Naive thymus-derived CD4-positive, alpha-beta T cell (primary cell): ENCODE data around the gene MLLT10. TPM values are rescaled to one million over a fixed set of nuclear protein-coding genes. Genes with fewer than 3 reads are reported as not detected.

Source experiments
- ATAC-seq: fragments of 150-1000 bp; cut with Tn5 transposase; 2 replicates; pipeline ENCODE4 v1.10.0; 2021; ENCODE audit warnings: mild to moderate bottlenecking, moderate library complexity
- CTCF ChIA-PET: fragments of 350-600 bp; sonication (Branson Sonifier 250); formaldehyde crosslinking; loops from one replicate; lab custom pipeline; 2021; ENCODE audit warnings: antibody characterized with exemption; lab: Charles Lee
- POLR2A ChIA-PET: fragments of 350-600 bp; sonication (Branson Sonifier 250); formaldehyde crosslinking; loops from one replicate; lab custom pipeline; 2021; ENCODE audit warnings: antibody characterized with exemption, inconsistent platforms; lab: Charles Lee
- DNase-seq, 9 donors: peaks; one replicate each; pipeline versions ENCODE4 v3.0.0 to v3.0.0-alpha.2; 2020 to 2022; ENCODE audit warnings: mixed read lengths in 1 of 9
- H3K27ac ChIP-seq: one replicate; pipeline ENCODE4 v1.7.0; 2013; ENCODE audit warnings: mild to moderate bottlenecking, low read depth, low read length, moderate library complexity
- H3K27me3 ChIP-seq, 2 donors: one replicate each; pipeline ENCODE4 v1.7.0; 2013; ENCODE audit warnings: low read length in 2 of 2, mild to moderate bottlenecking in 2 of 2, moderate library complexity in 2 of 2; ENCODE audit not compliant: control insufficient read depth in 2 of 2, insufficient read depth in 2 of 2
- H3K36me3 ChIP-seq, 3 experiments: 1 replicate in 2 of 3; 2 replicates in 1 of 3; pipeline ENCODE4 v1.7.0; 2013; ENCODE audit warnings: low read length in 3 of 3, mild to moderate bottlenecking in 3 of 3, moderate library complexity in 1 of 3; ENCODE audit not compliant: insufficient read depth in 3 of 3, control insufficient read depth in 2 of 3
- H3K4me1 ChIP-seq, 2 donors: one replicate each; pipeline ENCODE4 v1.7.0; 2013; ENCODE audit warnings: low read length in 2 of 2, mild to moderate bottlenecking in 2 of 2, moderate library complexity in 1 of 2; ENCODE audit not compliant: control insufficient read depth in 2 of 2, insufficient read depth in 2 of 2
- H3K4me3 ChIP-seq: 2 replicates; pipeline ENCODE4 v1.7.0; 2013; ENCODE audit warnings: mild to moderate bottlenecking, low read length
- H3K9me3 ChIP-seq, 3 experiments: 1 replicate in 2 of 3; 2 replicates in 1 of 3; pipeline ENCODE4 v1.7.0; 2013; ENCODE audit warnings: low read length in 3 of 3; ENCODE audit not compliant: control insufficient read depth in 2 of 3
- H3K27ac Mint-ChIP-seq, 9 donors: one replicate each; pipeline ENCODE4 v1.8.0; 2020 to 2022; ENCODE audit warnings: mixed read lengths in 9 of 9, mild to moderate bottlenecking in 8 of 9, moderate library complexity in 5 of 9, inconsistent platforms in 2 of 9
- H3K27me3 Mint-ChIP-seq, 5 donors: one replicate each; pipeline ENCODE4 v1.8.0; 2021 to 2022; ENCODE audit warnings: mixed read lengths in 5 of 5, mild to moderate bottlenecking in 1 of 5
- H3K36me3 Mint-ChIP-seq, 5 donors: one replicate each; pipeline ENCODE4 v1.8.0; 2020 to 2022; ENCODE audit warnings: mixed read lengths in 5 of 5, mild to moderate bottlenecking in 3 of 5, inconsistent platforms in 1 of 5
- H3K4me1 Mint-ChIP-seq, 7 donors: one replicate each; pipeline ENCODE4 v1.8.0; 2020 to 2022; ENCODE audit warnings: mixed read lengths in 7 of 7, mild to moderate bottlenecking in 3 of 7, inconsistent platforms in 1 of 7
- H3K4me3 Mint-ChIP-seq, 10 donors: one replicate each; pipeline ENCODE4 v1.8.0; 2020 to 2022; ENCODE audit warnings: mild to moderate bottlenecking in 10 of 10, mixed read lengths in 10 of 10, moderate library complexity in 6 of 10, inconsistent platforms in 2 of 10
- H3K9me3 Mint-ChIP-seq, 11 donors: one replicate each; pipeline ENCODE4 v1.8.0; 2020 to 2022; ENCODE audit warnings: mixed read lengths in 11 of 11, mild to moderate bottlenecking in 4 of 11, inconsistent platforms in 1 of 11, moderate library complexity in 1 of 11
- intact Hi-C, 2 donors: fragments of 100-400 bp; cut with micrococcal nuclease; formaldehyde crosslinking; loops; one replicate each; pipeline ENCODE4 v1.15.1; 2023
- polyA plus RNA-seq, 2 donors: library from polyadenylated mRNA; unstranded; fragments of 300-500 nt; fragmentation: Illumina TruSeq; gene quantifications; one replicate each; pipeline ENCODE4 v1.2.3, GENCODE V29; 2021
- total RNA-seq, 6 experiments: library from RNA in 5 of 6; stranded (reverse) in 5 of 6; gene quantifications; 1 replicate in 5 of 6; 2 replicates in 1 of 6; pipeline ENCODE4 v1.2.3 and lab custom pipeline; 2021 to 2026

MLLT10 gene
- total and polyA plus RNA-seq, 7 experiments from 2014 or later, result 6.0 to 74.2 (median 61.2) TPM

GRCh38 chr10:21510241-21511094 is 23.6 kb upstream of the MLLT10 start:
- no peak overlapping the region for H3K27ac ChIP-seq
- Mint-ChIP-seq H3K27ac (no peak overlapping the region), H3K4me1 (peaks cover 0 to 2% (median 0%) of the 10 kb centered on the region in 7 donors), H3K36me3 (peaks cover 0 to 3% (median 0%) of the 10 kb centered on the region in 5 donors), H3K4me3 (no peak overlapping the region), H3K27me3 (peaks cover 53 to 84% (median 59%) of the 10 kb centered on the region in 5 donors), H3K9me3 (no peaks in the 10 kb centered on the region)
- ChIA-PET POLR2A (interaction anchor here (0.5 to 1.3 kb wide), 2 partner anchors 10 to 829 kb away, joined by 3 to 4 read pairs; no protein-coding TSS in a partner anchor), CTCF (interaction anchor here (1.0 kb wide), 1 partner anchor 14 kb away, joined by 3 read pairs; no protein-coding TSS in a partner anchor)
- no peaks in the 10 kb centered on the region for H3K36me3 ChIP-seq
- peaks cover 4 to 20% of the 10 kb centered on the region in 2 donors for H3K27me3 ChIP-seq
- H3K4me1 ChIP-seq, result no peaks in the 10 kb centered on the region
- ATAC-seq, result no peak
- DNase-seq, result no peak
- H3K4me3 ChIP-seq, result no peak overlapping the region
- intact Hi-C loops, result no loop called here
- H3K9me3 ChIP-seq, result no peaks in the 10 kb centered on the region

GRCh38 chr10:21511095-21511570 is 22.9 kb upstream of the MLLT10 start:
- Histone ChIP-seq H3K9me3 (no peaks in the 10 kb centered on the region), H3K4me3 (no peak overlapping the region), H3K4me1 (peaks cover 0 to 4% of the 10 kb centered on the region in 2 donors), H3K27me3 (peaks cover 11 to 26% of the 10 kb centered on the region in 2 donors), H3K27ac (no peak overlapping the region), H3K36me3 (no peaks in the 10 kb centered on the region)
- H3K4me3 Mint-ChIP-seq, result no peak overlapping the region
- H3K9me3 Mint-ChIP-seq, result no peaks in the 10 kb centered on the region
- H3K4me1 Mint-ChIP-seq, result peaks cover 0 to 7% (median 6%) of the 10 kb centered on the region in 7 donors
- peaks cover 59 to 85% (median 64%) of the 10 kb centered on the region in 5 donors for H3K27me3 Mint-ChIP-seq
- CTCF ChIA-PET, result interaction anchor here (1.0 kb wide), 1 partner anchor 15 kb away, joined by 3 read pairs; no protein-coding TSS in a partner anchor
- DNase-seq, result no peak
- intact Hi-C loops, result no loop called here
- no peak for ATAC-seq
- no peak overlapping the region for H3K27ac Mint-ChIP-seq
- peaks cover 0 to 3% (median 0%) of the 10 kb centered on the region in 5 donors for H3K36me3 Mint-ChIP-seq
- POLR2A ChIA-PET, result no interaction called here

- Histone ChIP-seq H3K4me3 (no peak overlapping the region), H3K9me3 (no peaks in the 10 kb centered on the region), H3K27me3 (peaks cover 15 to 26% of the 10 kb centered on the region in 2 donors), H3K27ac (no peak overlapping the region), H3K4me1 (peaks cover 0 to 8% of the 10 kb centered on the region in 2 donors), H3K36me3 (no peaks in the 10 kb centered on the region)
- POLR2A ChIA-PET, result no interaction called here
- no peak overlapping the region for H3K27ac Mint-ChIP-seq
- H3K36me3 Mint-ChIP-seq, result peaks cover 0 to 3% (median 0%) of the 10 kb centered on the region in 5 donors
- CTCF ChIA-PET, result no interaction called here
- H3K4me3 Mint-ChIP-seq, result no peak overlapping the region
- H3K4me1 Mint-ChIP-seq, result peaks cover 0 to 9% (median 6%) of the 10 kb centered on the region in 7 donors
- intact Hi-C loops, result no loop called here
- no peak for ATAC-seq
- H3K9me3 Mint-ChIP-seq, result no peaks in the 10 kb centered on the region
- DNase-seq, result no peak
- peaks cover 53 to 78% (median 58%) of the 10 kb centered on the region in 5 donors for H3K27me3 Mint-ChIP-seq
These were observed 22.0 kb upstream of the MLLT10 start for GRCh38 chr10:21511946-21512572.

- Mint-ChIP-seq H3K4me1 (peaks cover 4 to 14% (median 12%) of the 10 kb centered on the region in 7 donors), H3K4me3 (no peak overlapping the region), H3K27ac (no peak overlapping the region), H3K9me3 (no peaks in the 10 kb centered on the region), H3K27me3 (peaks cover 51 to 76% (median 58%) of the 10 kb centered on the region in 5 donors), H3K36me3 (peaks cover 0 to 3% (median 0%) of the 10 kb centered on the region in 5 donors)
- ChIA-PET CTCF (no interaction called here), POLR2A (no interaction called here)
- no peak for ATAC-seq
- intact Hi-C loops, result no loop called here
- no peak for DNase-seq
- Histone ChIP-seq H3K36me3 (no peaks in the 10 kb centered on the region), H3K4me1 (peaks cover 5 to 13% of the 10 kb centered on the region in 2 donors), H3K27ac (no peak overlapping the region), H3K4me3 (no peak overlapping the region), H3K27me3 (peaks cover 22 to 30% of the 10 kb centered on the region in 2 donors), H3K9me3 (no peaks in the 10 kb centered on the region)
These were observed 21.2 kb upstream of the MLLT10 start for GRCh38 chr10:21512573-21513404.

GRCh38 chr10:21513405-21513788 is 20.6 kb upstream of the MLLT10 start:
- Histone ChIP-seq H3K9me3 (no peaks in the 10 kb centered on the region), H3K27ac (no peak overlapping the region), H3K4me3 (no peak overlapping the region), H3K4me1 (peaks cover 12 to 19% of the 10 kb centered on the region in 2 donors), H3K27me3 (peaks cover 28 to 36% of the 10 kb centered on the region in 2 donors), H3K36me3 (no peaks in the 10 kb centered on the region)
- Mint-ChIP-seq H3K36me3 (peaks cover 0 to 3% (median 0%) of the 10 kb centered on the region in 5 donors), H3K27me3 (peaks cover 57 to 77% (median 61%) of the 10 kb centered on the region in 5 donors), H3K9me3 (peaks cover 0 to 3% (median 0%) of the 10 kb centered on the region in 11 donors), H3K27ac (no peak overlapping the region), H3K4me1 (peaks cover 10 to 20% (median 18%) of the 10 kb centered on the region in 7 donors), H3K4me3 (no peak overlapping the region)
- no peak for ATAC-seq
- ChIA-PET POLR2A (no interaction called here), CTCF (no interaction called here)
- intact Hi-C loops, result no loop called here
- no peak for DNase-seq
